ENCODE results near the gene NPLOC4. TPM values are rescaled to one million over a fixed set of nuclear protein-coding genes. Genes with fewer than 3 reads are reported as not detected.

NPLOC4 gene
- total and polyA plus RNA-seq, 4 donors: 30.1 to 98.0 (median 51.3) TPM

DNA sequence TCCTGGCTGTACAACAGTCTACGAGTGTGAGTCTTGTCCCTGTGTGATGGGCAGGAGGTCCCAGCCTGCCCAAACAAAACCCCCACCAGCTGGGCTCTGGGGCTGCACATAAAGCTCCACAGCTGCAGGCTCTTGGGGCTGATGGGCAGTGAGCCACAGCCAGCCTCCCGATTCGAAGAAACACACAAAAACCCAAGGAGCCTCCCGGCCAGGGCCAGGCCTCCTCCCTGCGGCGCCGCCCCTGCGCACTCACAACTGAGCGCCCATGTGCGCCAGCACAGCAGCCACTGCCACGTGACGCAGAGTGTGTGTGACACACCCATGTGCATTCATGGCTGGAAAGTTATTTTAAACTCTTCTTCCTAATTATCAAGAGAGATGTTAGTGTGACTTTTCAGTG is 54.2 kb downstream of the NPLOC4 start:
- Histone ChIP-seq H3K27me3 (ENCODE audit: control insufficient read depth in 3 of 3, insufficient read depth in 3 of 3, low read length in 2 of 3) (no peaks in the 10 kb centered on the region), H3K9ac (ENCODE audit: insufficient read depth in 1 of 2, low read length in 2 of 2) (no peak overlapping the region), H3K36me3 (ENCODE audit: control insufficient read depth in 4 of 4, insufficient read depth in 4 of 4, low read length in 4 of 4) (peaks cover 13 to 55% (median 24%) of the 10 kb centered on the region in 4 donors), H3K4me1 (ENCODE audit: control insufficient read depth in 5 of 5, insufficient read depth in 5 of 5, low read length in 5 of 5) (peaks cover 0 to 2% (median 0%) of the 10 kb centered on the region in 5 donors), H3K9me3 (ENCODE audit: control insufficient read depth in 4 of 4, insufficient read depth in 3 of 4, low read length in 3 of 4) (no peaks in the 10 kb centered on the region), H3K4me3 (no peak overlapping the region), H3K27ac (ENCODE audit: low read depth in 1 of 2, low read length in 1 of 2) (no peak overlapping the region)
- TF ChIP-seq, protein P1, sequence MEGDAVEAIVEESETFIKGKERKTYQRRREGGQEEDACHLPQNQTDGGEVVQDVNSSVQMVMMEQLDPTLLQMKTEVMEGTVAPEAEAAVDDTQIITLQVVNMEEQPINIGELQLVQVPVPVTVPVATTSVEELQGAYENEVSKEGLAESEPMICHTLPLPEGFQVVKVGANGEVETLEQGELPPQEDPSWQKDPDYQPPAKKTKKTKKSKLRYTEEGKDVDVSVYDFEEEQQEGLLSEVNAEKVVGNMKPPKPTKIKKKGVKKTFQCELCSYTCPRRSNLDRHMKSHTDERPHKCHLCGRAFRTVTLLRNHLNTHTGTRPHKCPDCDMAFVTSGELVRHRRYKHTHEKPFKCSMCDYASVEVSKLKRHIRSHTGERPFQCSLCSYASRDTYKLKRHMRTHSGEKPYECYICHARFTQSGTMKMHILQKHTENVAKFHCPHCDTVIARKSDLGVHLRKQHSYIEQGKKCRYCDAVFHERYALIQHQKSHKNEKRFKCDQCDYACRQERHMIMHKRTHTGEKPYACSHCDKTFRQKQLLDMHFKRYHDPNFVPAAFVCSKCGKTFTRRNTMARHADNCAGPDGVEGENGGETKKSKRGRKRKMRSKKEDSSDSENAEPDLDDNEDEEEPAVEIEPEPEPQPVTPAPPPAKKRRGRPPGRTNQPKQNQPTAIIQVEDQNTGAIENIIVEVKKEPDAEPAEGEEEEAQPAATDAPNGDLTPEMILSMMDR (IDR thresholded peaks at IDR 0.05; ENCODE audit: control extremely low read depth, extremely low read depth): no peak
- 95% methylated on average over 12 of the region's 12 CpGs for WGBS, 2 donors
- DNase-seq (no peak), ATAC-seq (ENCODE audit: insufficient read depth, low FRiP score) (no peak)

DNA sequence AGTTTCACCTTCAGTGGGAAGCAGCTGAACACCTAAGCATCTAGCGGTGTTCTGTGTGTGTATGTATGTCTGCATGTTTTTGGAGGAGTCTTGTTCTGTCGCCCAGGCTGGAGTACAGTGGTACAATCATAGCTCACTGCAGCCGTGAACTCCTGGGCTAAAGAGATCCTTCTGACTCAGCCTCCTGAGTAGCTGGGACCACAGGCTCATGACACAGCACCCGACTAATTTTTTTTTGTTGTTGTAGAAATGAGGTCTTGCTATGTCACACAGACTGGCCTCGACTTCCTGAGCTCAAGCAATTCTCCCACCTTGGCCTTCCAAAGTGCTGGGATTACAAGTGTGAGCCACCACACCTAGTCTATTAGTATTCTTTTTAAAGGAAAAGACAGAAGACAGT is 54.6 kb downstream of the NPLOC4 start:
- H3K4me3 ChIP-seq: no peak overlapping the region
- 84 to 96% methylated on average over 5 of the region's 5 CpGs for WGBS, 2 donors
- H3K36me3 ChIP-seq (ENCODE audit: control insufficient read depth in 4 of 4, insufficient read depth in 4 of 4, low read length in 4 of 4): peaks cover 13 to 58% (median 25%) of the 10 kb centered on the region in 4 donors
- H3K4me1 ChIP-seq (ENCODE audit: control insufficient read depth in 5 of 5, insufficient read depth in 5 of 5, low read length in 5 of 5): peaks cover 0 to 4% (median 0%) of the 10 kb centered on the region in 5 donors
- TF ChIP-seq, protein P1 (IDR thresholded peaks at IDR 0.05; ENCODE audit: control extremely low read depth, extremely low read depth): no peak
- no peaks in the 10 kb centered on the region for H3K27me3 ChIP-seq (ENCODE audit: control insufficient read depth in 3 of 3, insufficient read depth in 3 of 3, low read length in 2 of 3)
- no peak overlapping the region for H3K27ac ChIP-seq (ENCODE audit: low read depth in 1 of 2, low read length in 1 of 2)
- H3K9ac ChIP-seq (ENCODE audit: insufficient read depth in 1 of 2, low read length in 2 of 2): no peak overlapping the region
- no peaks in the 10 kb centered on the region for H3K9me3 ChIP-seq (ENCODE audit: control insufficient read depth in 4 of 4, insufficient read depth in 3 of 4, low read length in 3 of 4)
- no peak for DNase-seq
- ATAC-seq (ENCODE audit: insufficient read depth, low FRiP score): peak; percentile 11

DNA sequence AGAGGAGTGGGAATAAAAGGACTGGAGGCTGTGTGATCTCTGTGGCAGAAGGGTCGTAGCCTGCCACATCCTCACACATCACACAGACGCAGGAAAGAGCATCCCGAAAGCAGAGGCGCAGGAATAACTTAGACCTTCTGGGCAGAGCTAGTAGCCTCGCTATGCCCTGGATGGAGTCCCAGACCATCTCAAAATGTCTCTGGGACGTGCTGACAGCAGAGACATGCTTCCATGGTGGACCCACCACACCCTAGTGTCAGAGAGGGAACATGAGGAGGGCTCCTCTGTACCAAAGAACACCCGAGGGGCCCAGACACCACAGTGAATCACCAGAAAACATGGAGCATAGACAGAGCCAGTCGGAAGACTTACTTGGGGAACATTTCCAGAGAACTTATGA is 55.2 kb downstream of the NPLOC4 start:
- Histone ChIP-seq H3K27ac (ENCODE audit: low read depth in 1 of 2, low read length in 1 of 2) (no peak overlapping the region), H3K36me3 (ENCODE audit: control insufficient read depth in 4 of 4, insufficient read depth in 4 of 4, low read length in 4 of 4) (peaks cover 11 to 57% (median 22%) of the 10 kb centered on the region in 4 donors), H3K4me1 (ENCODE audit: control insufficient read depth in 5 of 5, insufficient read depth in 5 of 5, low read length in 5 of 5) (peaks cover 0 to 8% (median 0%) of the 10 kb centered on the region in 5 donors), H3K4me3 (no peak overlapping the region), H3K9me3 (ENCODE audit: control insufficient read depth in 4 of 4, insufficient read depth in 3 of 4, low read length in 3 of 4) (no peaks in the 10 kb centered on the region), H3K27me3 (ENCODE audit: control insufficient read depth in 3 of 3, insufficient read depth in 3 of 3, low read length in 2 of 3) (no peaks in the 10 kb centered on the region), H3K9ac (ENCODE audit: insufficient read depth in 1 of 2, low read length in 2 of 2) (no peak overlapping the region)
- WGBS, 2 donors: 95 to 98% methylated on average over 8 of the region's 8 CpGs
- TF ChIP-seq, protein P1 (IDR thresholded peaks at IDR 0.05; ENCODE audit: control extremely low read depth, extremely low read depth): no peak
- ATAC-seq (ENCODE audit: insufficient read depth, low FRiP score) (no peak), DNase-seq (no peak)

DNA sequence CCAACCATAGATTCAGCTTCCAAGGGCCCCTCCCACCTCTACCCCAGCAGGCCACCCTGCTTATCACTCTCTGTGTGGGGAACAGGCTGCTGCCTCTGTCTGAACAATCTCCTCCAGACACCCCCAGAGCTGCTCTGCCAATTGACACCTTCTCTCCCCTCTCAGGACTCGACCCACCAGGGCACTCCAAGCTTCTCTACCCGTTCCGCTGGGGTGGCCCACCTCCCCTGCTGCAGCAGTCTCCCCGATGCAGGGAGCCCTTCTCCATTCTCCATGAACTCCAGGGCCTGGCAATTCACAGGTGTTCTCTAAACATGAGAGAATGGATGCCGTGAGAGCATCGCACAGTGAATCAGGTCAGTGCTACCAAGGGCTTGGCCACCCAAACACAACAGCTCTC is 56.4 kb downstream of the NPLOC4 start:
- Histone ChIP-seq H3K27ac (ENCODE audit: low read depth in 1 of 2, low read length in 1 of 2) (no peak overlapping the region), H3K36me3 (ENCODE audit: control insufficient read depth in 4 of 4, insufficient read depth in 4 of 4, low read length in 4 of 4) (peaks cover 7 to 45% (median 21%) of the 10 kb centered on the region in 4 donors), H3K9me3 (ENCODE audit: control insufficient read depth in 4 of 4, insufficient read depth in 3 of 4, low read length in 3 of 4) (no peaks in the 10 kb centered on the region), H3K27me3 (ENCODE audit: control insufficient read depth in 3 of 3, insufficient read depth in 3 of 3, low read length in 2 of 3) (no peaks in the 10 kb centered on the region), H3K4me3 (no peak overlapping the region), H3K4me1 (ENCODE audit: control insufficient read depth in 5 of 5, insufficient read depth in 5 of 5, low read length in 5 of 5) (peaks cover 0 to 8% (median 0%) of the 10 kb centered on the region in 5 donors), H3K9ac (ENCODE audit: insufficient read depth in 1 of 2, low read length in 2 of 2) (no peak overlapping the region)
- WGBS, 2 donors: 97 to 98% methylated on average over 6 of the region's 6 CpGs
- ATAC-seq (ENCODE audit: insufficient read depth, low FRiP score) (no peak), DNase-seq (no peak)
- TF ChIP-seq, protein P1 (IDR thresholded peaks at IDR 0.05; ENCODE audit: control extremely low read depth, extremely low read depth): no peak

All from lung (tissue), 12 donors.